ENCODE results near the gene APCDD1L.

APCDD1L gene

DNA sequence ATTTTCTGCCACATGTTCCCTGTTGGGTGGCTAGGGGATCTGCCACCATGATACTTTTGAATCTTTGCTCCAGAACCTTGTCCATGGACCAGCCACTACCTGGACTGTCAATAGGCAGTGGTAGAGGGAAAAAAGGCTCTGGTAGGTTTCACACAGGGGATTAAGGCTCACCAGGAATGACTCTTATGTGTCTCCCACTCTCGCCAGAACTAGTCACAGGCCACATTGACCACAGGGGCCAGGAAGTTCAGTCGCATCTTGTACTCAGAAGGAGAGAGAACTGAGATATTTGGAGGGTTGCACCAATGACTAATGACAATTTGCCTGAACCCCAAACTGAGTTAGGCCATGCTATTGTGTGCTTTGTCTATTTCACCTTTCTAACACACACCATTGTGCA lies 23.6 kb upstream of the APCDD1L start:
- 0 out of 2 replicates have a peak, but pooled peaks cover 2% of the 10 kb centered on the region for H3K9me3 ChIP-seq (ENCODE audit: insufficient read depth, low read depth, low read length)
- no peaks in the 10 kb centered on the region for H3K27me3 ChIP-seq (ENCODE audit: insufficient read depth, low read length, poor library complexity, severe bottlenecking)
- no peak overlapping the region for H3K4me2 ChIP-seq (ENCODE audit: low read depth, low read length, poor library complexity, severe bottlenecking)
- H3K4me3 ChIP-seq (ENCODE audit: low read length, poor library complexity, severe bottlenecking), result no peak overlapping the region
- TF ChIP-seq EZH2phosphoT487 (IDR thresholded peaks at IDR 0.05; ENCODE audit: borderline replicate concordance), result no peak
- TF ChIP-seq, protein P1, sequence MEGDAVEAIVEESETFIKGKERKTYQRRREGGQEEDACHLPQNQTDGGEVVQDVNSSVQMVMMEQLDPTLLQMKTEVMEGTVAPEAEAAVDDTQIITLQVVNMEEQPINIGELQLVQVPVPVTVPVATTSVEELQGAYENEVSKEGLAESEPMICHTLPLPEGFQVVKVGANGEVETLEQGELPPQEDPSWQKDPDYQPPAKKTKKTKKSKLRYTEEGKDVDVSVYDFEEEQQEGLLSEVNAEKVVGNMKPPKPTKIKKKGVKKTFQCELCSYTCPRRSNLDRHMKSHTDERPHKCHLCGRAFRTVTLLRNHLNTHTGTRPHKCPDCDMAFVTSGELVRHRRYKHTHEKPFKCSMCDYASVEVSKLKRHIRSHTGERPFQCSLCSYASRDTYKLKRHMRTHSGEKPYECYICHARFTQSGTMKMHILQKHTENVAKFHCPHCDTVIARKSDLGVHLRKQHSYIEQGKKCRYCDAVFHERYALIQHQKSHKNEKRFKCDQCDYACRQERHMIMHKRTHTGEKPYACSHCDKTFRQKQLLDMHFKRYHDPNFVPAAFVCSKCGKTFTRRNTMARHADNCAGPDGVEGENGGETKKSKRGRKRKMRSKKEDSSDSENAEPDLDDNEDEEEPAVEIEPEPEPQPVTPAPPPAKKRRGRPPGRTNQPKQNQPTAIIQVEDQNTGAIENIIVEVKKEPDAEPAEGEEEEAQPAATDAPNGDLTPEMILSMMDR (conservative IDR thresholded peaks at IDR 0.05; ENCODE audit: low read length), result no peak
- no peak overlapping the region for H3K9ac ChIP-seq (ENCODE audit: low read depth, low read length, poor library complexity, severe bottlenecking)
- H3K36me3 ChIP-seq (ENCODE audit: insufficient read depth, low read length), result no peaks in the 10 kb centered on the region
- H3K9me2 ChIP-seq (replicated peaks; ENCODE audit: low read depth, low read length), result no peaks in the 10 kb centered on the region
- H4K20me1 ChIP-seq (ENCODE audit: insufficient read depth, low read length, poor library complexity, severe bottlenecking), result no peaks in the 10 kb centered on the region
- H3K4me1 ChIP-seq (ENCODE audit: insufficient read depth, low read length, poor library complexity, severe bottlenecking), result no peaks in the 10 kb centered on the region
- H2AFZ ChIP-seq (ENCODE audit: low read length), result no peak overlapping the region
- H3F3A ChIP-seq (ENCODE audit: low read depth), result no peaks in the 10 kb centered on the region
- no peaks in the 10 kb centered on the region for H3K79me2 ChIP-seq (ENCODE audit: insufficient read depth, low read length)

DNA sequence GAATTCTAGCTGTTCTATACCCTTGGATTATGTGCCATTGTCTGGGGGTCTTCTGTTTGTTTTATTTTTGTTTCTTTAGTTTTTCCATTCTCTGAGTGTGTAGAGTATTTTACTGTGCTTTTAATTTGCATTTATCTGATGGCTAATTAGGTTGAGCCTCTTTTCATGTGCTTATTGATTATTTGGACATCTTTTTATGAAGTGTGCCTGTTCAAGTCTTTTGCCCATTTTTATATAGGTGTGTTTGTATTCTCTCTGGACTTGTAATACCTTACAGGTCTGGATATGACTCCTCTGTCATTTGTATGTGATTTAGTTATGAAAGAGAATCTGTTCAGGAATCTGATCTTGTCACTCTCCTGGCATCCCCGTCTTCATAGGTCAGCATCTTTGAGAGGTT lies 22.6 kb upstream of the APCDD1L start:
- 0 out of 2 replicates have a peak, but pooled peaks cover 2% of the 10 kb centered on the region for H3K9me3 ChIP-seq (ENCODE audit: insufficient read depth, low read depth, low read length)
- H3K4me2 ChIP-seq (ENCODE audit: low read depth, low read length, poor library complexity, severe bottlenecking), result no peak overlapping the region
- no peaks in the 10 kb centered on the region for H3K9me2 ChIP-seq (replicated peaks; ENCODE audit: low read depth, low read length)
- no peak for TF ChIP-seq EZH2phosphoT487 (IDR thresholded peaks at IDR 0.05; ENCODE audit: borderline replicate concordance)
- TF ChIP-seq, protein P1 (conservative IDR thresholded peaks at IDR 0.05; ENCODE audit: low read length), result no peak
- H3K36me3 ChIP-seq (ENCODE audit: insufficient read depth, low read length), result no peaks in the 10 kb centered on the region
- no peaks in the 10 kb centered on the region for H3F3A ChIP-seq (ENCODE audit: low read depth)
- no peaks in the 10 kb centered on the region for H3K79me2 ChIP-seq (ENCODE audit: insufficient read depth, low read length)
- H3K27me3 ChIP-seq (ENCODE audit: insufficient read depth, low read length, poor library complexity, severe bottlenecking), result no peaks in the 10 kb centered on the region
- no peak overlapping the region for H3K9ac ChIP-seq (ENCODE audit: low read depth, low read length, poor library complexity, severe bottlenecking)
- H4K20me1 ChIP-seq (ENCODE audit: insufficient read depth, low read length, poor library complexity, severe bottlenecking), result no peaks in the 10 kb centered on the region
- no peak overlapping the region for H2AFZ ChIP-seq (ENCODE audit: low read length)
- no peak overlapping the region for H3K4me3 ChIP-seq (ENCODE audit: low read length, poor library complexity, severe bottlenecking)
- no peaks in the 10 kb centered on the region for H3K4me1 ChIP-seq (ENCODE audit: insufficient read depth, low read length, poor library complexity, severe bottlenecking)

DNA sequence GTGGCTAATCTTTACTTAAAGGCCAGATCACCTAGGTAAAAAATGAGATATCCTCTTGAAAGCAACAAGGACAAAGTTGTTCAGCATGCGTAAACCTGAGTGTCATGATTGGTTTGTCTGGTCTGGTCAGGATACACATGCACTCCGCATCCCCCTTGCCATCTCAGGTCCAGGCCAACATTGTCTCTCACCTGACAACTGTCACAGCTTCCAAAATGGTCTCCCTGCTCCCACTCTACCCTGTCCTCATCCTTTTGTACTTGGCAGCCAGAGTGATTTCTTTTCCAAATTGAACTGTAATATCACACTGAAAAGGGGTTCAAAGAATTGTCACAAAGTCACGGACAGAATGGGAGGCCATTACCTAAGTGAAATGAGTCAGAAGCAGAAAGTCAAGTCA lies 21.1 kb upstream of the APCDD1L start:
- H3K9me3 ChIP-seq (ENCODE audit: insufficient read depth, low read depth, low read length), result peaks cover 15% of the 10 kb centered on the region
- H3K4me2 ChIP-seq (ENCODE audit: low read depth, low read length, poor library complexity, severe bottlenecking), result no peak overlapping the region
- no peak overlapping the region for H3K4me3 ChIP-seq (ENCODE audit: low read length, poor library complexity, severe bottlenecking)
- H3K9me2 ChIP-seq (replicated peaks; ENCODE audit: low read depth, low read length), result no peaks in the 10 kb centered on the region
- no peak overlapping the region for H3K9ac ChIP-seq (ENCODE audit: low read depth, low read length, poor library complexity, severe bottlenecking)
- no peaks in the 10 kb centered on the region for H3K27me3 ChIP-seq (ENCODE audit: insufficient read depth, low read length, poor library complexity, severe bottlenecking)
- H3K4me1 ChIP-seq (ENCODE audit: insufficient read depth, low read length, poor library complexity, severe bottlenecking), result no peaks in the 10 kb centered on the region
- H3K36me3 ChIP-seq (ENCODE audit: insufficient read depth, low read length), result no peaks in the 10 kb centered on the region
- no peaks in the 10 kb centered on the region for H3F3A ChIP-seq (ENCODE audit: low read depth)
- H4K20me1 ChIP-seq (ENCODE audit: insufficient read depth, low read length, poor library complexity, severe bottlenecking), result no peaks in the 10 kb centered on the region
- H3K79me2 ChIP-seq (ENCODE audit: insufficient read depth, low read length), result no peaks in the 10 kb centered on the region
- no peak overlapping the region for H2AFZ ChIP-seq (ENCODE audit: low read length)
- no peak for TF ChIP-seq EZH2phosphoT487 (IDR thresholded peaks at IDR 0.05; ENCODE audit: borderline replicate concordance)
- TF ChIP-seq, protein P1 (conservative IDR thresholded peaks at IDR 0.05; ENCODE audit: low read length), result no peak

Data from Loucy (cell line).